MCF 10A (cell line): ENCODE data around the gene PRKAR2B. TPM values are rescaled to one million over a fixed set of nuclear protein-coding genes. Genes with fewer than 3 reads are reported as not detected.

Source experiments
- BruUV-seq: library from RNA; stranded (reverse); fragments of 400-500 nt; replicated peaks from 2 replicates; lab custom pipeline; 2021; lab: Mats Ljungman, UMichigan
- CTCF ChIA-PET: fragments of 300-600 bp; sonication (Branson Sonifier 250); formaldehyde crosslinking; extraction: SDS; loops from one replicate; lab custom pipeline; 2021; ENCODE audit warnings: antibody characterized with exemption, inconsistent platforms; lab: Yijun Ruan, JAX
- POLR2A ChIA-PET: fragments of 300-600, 350-650 bp; sonication (Branson Sonifier 250); formaldehyde crosslinking; extraction: SDS; loops from one replicate; lab custom pipeline; 2020; ENCODE audit warnings: antibody characterized with exemption, inconsistent platforms; lab: Yijun Ruan, JAX
- DNase-seq: peaks from one replicate; pipeline ENCODE4 v3.0.0-alpha.2; 2018; ENCODE audit not compliant: unreplicated experiment
- H3K27ac Mint-ChIP-seq: one replicate; pipeline ENCODE4 v1.8.0; 2022; ENCODE audit warnings: mild to moderate bottlenecking, low read depth, mixed read lengths; ENCODE audit not compliant: unreplicated experiment
- H3K27me3 Mint-ChIP-seq: one replicate; pipeline ENCODE4 v1.8.0; 2022; ENCODE audit warnings: mixed read lengths; ENCODE audit not compliant: insufficient read depth, unreplicated experiment
- H3K36me3 Mint-ChIP-seq: one replicate; pipeline ENCODE4 v1.8.0; 2022; ENCODE audit warnings: mild to moderate bottlenecking, moderate library complexity, mixed read lengths; ENCODE audit not compliant: insufficient read depth, unreplicated experiment
- H3K4me1 Mint-ChIP-seq: one replicate; pipeline ENCODE4 v1.8.0; 2022; ENCODE audit warnings: mixed read lengths; ENCODE audit not compliant: insufficient read depth, unreplicated experiment
- H3K4me3 Mint-ChIP-seq: one replicate; pipeline ENCODE4 v1.8.0; 2022; ENCODE audit warnings: mild to moderate bottlenecking, moderate library complexity, mixed read lengths; ENCODE audit not compliant: unreplicated experiment
- H3K9me3 Mint-ChIP-seq: one replicate; pipeline ENCODE4 v1.8.0; 2022; ENCODE audit warnings: mixed read lengths; ENCODE audit not compliant: unreplicated experiment
- CTCF ChIP-seq: fragments of 200-600 bp; IDR thresholded peaks from one replicate; pipeline ENCODE4 v1.8.0; 2022; ENCODE audit warnings: antibody characterized with exemption, mild to moderate bottlenecking; ENCODE audit not compliant: unreplicated experiment
- intact Hi-C: fragments of 100-400 bp; cut with micrococcal nuclease; formaldehyde crosslinking; loops from 2 replicates; pipeline ENCODE4 v1.14.1; 2022
- total RNA-seq: library from RNA; stranded (reverse); gene quantifications from 2 replicates; pipeline ENCODE4 v1.2.3, GENCODE V29; 2022

PRKAR2B gene
- total RNA-seq, 1 experiment from 2014 or later: not detected

GRCh38 chr7:107021600-107021999 is 22.9 kb upstream of the PRKAR2B start:
- ChIA-PET CTCF (interaction anchor here (0.7 kb wide), 1 partner anchor 13 kb away, joined by 3 read pairs; no protein-coding TSS in a partner anchor), POLR2A (no interaction called here)
- Mint-ChIP-seq H3K9me3 (no peaks in the 10 kb centered on the region), H3K27ac (no peak overlapping the region), H3K27me3 (peaks cover 43% of the 10 kb centered on the region), H3K4me1 (no peaks in the 10 kb centered on the region), H3K36me3 (no peaks in the 10 kb centered on the region), H3K4me3 (no peak overlapping the region)
- BruUV-seq: no TSS peak
- intact Hi-C loops: no loop called here
- DNase-seq: no peak
- TF ChIP-seq CTCF: no peak

- no TSS peak for BruUV-seq
- peaks cover 23% of the 10 kb centered on the region for H3K27me3 Mint-ChIP-seq
- no peak overlapping the region for H3K27ac Mint-ChIP-seq
- POLR2A ChIA-PET: no interaction called here
- DNase-seq: no peak
- no peak overlapping the region for H3K4me3 Mint-ChIP-seq
- no peaks in the 10 kb centered on the region for H3K9me3 Mint-ChIP-seq
- intact Hi-C loops: no loop called here
- no peaks in the 10 kb centered on the region for H3K4me1 Mint-ChIP-seq
- no peaks in the 10 kb centered on the region for H3K36me3 Mint-ChIP-seq
- TF ChIP-seq CTCF: no peak
- CTCF ChIA-PET: interaction anchor here (0.7 to 1.1 kb wide), 2 partner anchors 18 to 44 kb away, joined by 4 to 5 read pairs; no protein-coding TSS in a partner anchor
Measured at GRCh38 chr7:107023522-107024151, 20.9 kb upstream of the PRKAR2B start.

- Mint-ChIP-seq H3K4me1 (no peaks in the 10 kb centered on the region), H3K9me3 (no peaks in the 10 kb centered on the region), H3K36me3 (no peaks in the 10 kb centered on the region), H3K27ac (no peak overlapping the region), H3K4me3 (no peak overlapping the region), H3K27me3 (peaks cover 13% of the 10 kb centered on the region)
- BruUV-seq: no TSS peak
- DNase-seq: no peak
- TF ChIP-seq CTCF: no peak
- intact Hi-C loops: no loop called here
- ChIA-PET CTCF (interaction anchor here (0.6 kb wide), 2 partner anchors 221 to 1020 kb away, joined by 3 read pairs; no protein-coding TSS in a partner anchor), POLR2A (interaction anchor here (0.6 to 0.7 kb wide), 4 partner anchors 10 to 144 kb away, joined by 3 to 4 read pairs (median 3); partner anchors contain the start of gene HBP1)
Measured at GRCh38 chr7:107024906-107025305, 19.6 kb upstream of the PRKAR2B start.

GRCh38 chr7:107025449-107026103 is 18.9 kb upstream of the PRKAR2B start:
- POLR2A ChIA-PET: no interaction called here
- H3K9me3 Mint-ChIP-seq: no peaks in the 10 kb centered on the region
- H3K27ac Mint-ChIP-seq: no peak overlapping the region

More at GRCh38 chr7:107025449-107026103, 18.9 kb upstream of the PRKAR2B start:
- DNase-seq: peak; percentile 41
- H3K4me3 Mint-ChIP-seq: no peak overlapping the region
- no peaks in the 10 kb centered on the region for H3K36me3 Mint-ChIP-seq
- CTCF ChIA-PET: interaction anchor here (0.6 kb wide), 1 partner anchor 10 kb away, joined by 3 read pairs; no protein-coding TSS in a partner anchor
- TF ChIP-seq CTCF: no peak
- intact Hi-C loops: no loop called here
- H3K27me3 Mint-ChIP-seq: peaks cover 6% of the 10 kb centered on the region
- no TSS peak for BruUV-seq
- H3K4me1 Mint-ChIP-seq: no peaks in the 10 kb centered on the region
